Camera-type eye (tissue), 1 donor: ENCODE measurements around the gene KLRC3. TPM values are rescaled to one million over a fixed set of nuclear protein-coding genes. Genes with fewer than 3 reads are reported as not detected.

Experiments
- total RNA-seq: library from RNA; depleted of rRNA; stranded (reverse); fragments of >200 nt; gene quantifications from one replicate; pipeline ENCODE4 v1.2.3, GENCODE V29; 2014

KLRC3 gene
- total RNA-seq = not detected

GRCh38 chr12:10420334-10420733 is at the start of gene KLRC3:
Gene KLRC3 (minus strand): TSS chr12:10420595. CDS start chr12:10420550, 45 bp downstream.

GRCh38 chr12:10453156-10453555 is 32.8 kb upstream of the KLRC3 start, which contains the start of gene KLRC1:
Gene KLRC1 (minus strand): TSS chr12:10453377. CDS start chr12:10451156, 2,221 bp downstream.

GRCh38 chr12:10435816-10436215 is 15.4 kb upstream of the KLRC3 start, which contains the start of gene KLRC2:
Gene KLRC2 (minus strand): TSS chr12:10436010. CDS start chr12:10435986, 24 bp downstream.

GRCh38 chr12:10409392-10409791 is 11.0 kb downstream of the KLRC3 start, which contains the start of gene KLRC4:
Gene KLRC4 (minus strand): TSS chr12:10409757. CDS start chr12:10409575, 182 bp downstream.

GRCh38 chr12:10389904-10390303 is 30.5 kb downstream of the KLRC3 start, which contains the start of gene KLRK1:
Gene KLRK1 (minus strand): TSS chr12:10390041. CDS start chr12:10388810, 1,231 bp downstream.

Other genes starting within 250 kb of the KLRC3 start
- 0.60 TPM for gene OLR1, start 248.5 kb downstream of the KLRC3 start, total RNA-seq
- gene TMEM52B, start 241.6 kb downstream of the KLRC3 start, total RNA-seq = not detected
- 84.7 TPM for gene GABARAPL1, start 207.7 kb downstream of the KLRC3 start, total RNA-seq
- gene KLRD1, start 112.7 kb downstream of the KLRC3 start, total RNA-seq = 0.82 TPM
- gene KLRK1, start 30.6 kb downstream of the KLRC3 start, total RNA-seq = 1.2 TPM
- gene KLRC4, start 10.8 kb downstream of the KLRC3 start, total RNA-seq = not detected
- not detected for gene KLRC2, start 15.4 kb upstream of the KLRC3 start, total RNA-seq
- 0.27 TPM for gene KLRC1, start 32.8 kb upstream of the KLRC3 start, total RNA-seq
- gene EIF2S3B, start 85.3 kb upstream of the KLRC3 start, total RNA-seq = 0.55 TPM
- 39.0 TPM for gene MAGOHB, start 193.0 kb upstream of the KLRC3 start, total RNA-seq